Stimulated activated CD4-positive, alpha-beta T cell treated with anti-CD3 and anti-CD28 coated beads, Interleukin-15, amount 100 ng/mL, for 1 hour (primary cell): ENCODE measurements around the gene TNPO3.
"Not testable (repeated sequence)": the region's sequence is repeated elsewhere in the genome, so short reads cannot be mapped to it uniquely, and the experiment has no call there.

Experiments used
- DNase-seq, 2 donors: peaks; one replicate each; pipeline ENCODE4 v3.0.0-alpha.2; 2020; ENCODE audit warnings: low read depth in 1 of 2, low spot score in 1 of 2

The TNPO3 gene

DNA sequence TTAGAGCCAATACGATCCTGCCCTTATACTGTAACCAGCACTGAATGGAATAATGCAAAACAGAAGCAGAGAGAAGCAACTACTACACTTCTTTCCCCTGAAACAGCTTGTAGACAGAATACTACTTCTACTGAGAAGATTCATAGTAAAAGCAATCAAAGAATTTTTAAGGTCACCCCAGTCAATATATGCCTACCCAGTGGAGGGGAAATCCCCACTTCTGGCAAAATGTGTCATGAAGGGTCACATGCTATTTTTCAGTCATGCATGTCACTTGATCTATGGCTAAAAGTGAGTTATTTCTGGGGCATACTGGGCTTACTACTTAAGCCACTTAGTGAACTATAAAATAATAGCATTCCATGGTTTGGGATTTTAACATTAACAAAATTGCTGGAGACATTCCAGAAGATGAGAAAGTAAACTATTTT lies 91.6 kb downstream of the TNPO3 start:
- no peak for DNase-seq

GRCh38 chr7:128962899-128963298 lies 92.0 kb downstream of the TNPO3 start:
- DNase-seq = no peak

GRCh38 chr7:128961030-128961659 lies 93.8 kb downstream of the TNPO3 start:
- DNase-seq = no peak

DNA sequence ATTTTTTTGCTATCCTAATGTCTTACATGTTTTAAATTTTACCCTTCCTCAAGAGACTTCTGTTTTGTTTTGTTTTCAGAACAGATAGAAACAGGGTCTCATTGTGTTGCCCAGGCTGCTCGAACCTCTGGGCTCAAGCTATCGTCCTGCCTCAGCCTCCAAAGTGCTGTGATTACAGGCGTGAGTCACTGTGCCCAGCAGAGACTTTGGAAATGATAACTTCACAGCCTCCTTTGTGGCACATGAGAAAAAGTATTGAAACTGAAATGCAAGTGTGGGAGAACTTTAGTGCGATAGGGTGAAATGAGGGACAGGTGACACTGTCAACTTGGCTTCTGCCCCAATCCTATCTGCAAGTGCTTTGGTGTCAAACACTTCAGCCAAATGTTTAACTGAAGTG lies 95.6 kb downstream of the TNPO3 start:
- DNase-seq = no peak

GRCh38 chr7:128955981-128956380 lies 98.9 kb downstream of the TNPO3 start:
- no peak for DNase-seq

GRCh38 chr7:128954830-128955802 lies 99.8 kb downstream of the TNPO3 start:
- no peak for DNase-seq

- DNase-seq = no peak
These were observed 100.8 kb downstream of the TNPO3 start for GRCh38 chr7:128954150-128954549.

DNA sequence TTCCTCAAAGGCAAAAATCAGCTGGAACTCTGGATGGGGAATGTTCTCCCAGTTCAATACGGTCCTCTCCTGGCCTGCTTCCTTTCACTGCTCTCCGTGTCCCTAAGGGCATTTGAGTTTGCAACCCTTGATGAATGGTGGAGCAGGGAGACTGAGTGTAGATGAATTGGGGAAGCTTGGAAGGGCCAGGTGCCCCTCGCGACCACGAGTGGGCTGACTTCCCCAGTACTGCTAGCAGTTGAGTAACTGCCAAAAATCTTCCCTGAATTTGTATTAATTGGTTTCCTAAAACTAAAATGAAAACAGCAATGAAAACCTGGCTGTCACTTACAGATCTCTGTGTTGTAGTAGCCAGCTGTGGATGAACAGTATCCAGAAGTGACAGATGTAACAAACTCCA lies 103.6 kb downstream of the TNPO3 start:
- DNase-seq = no peak

GRCh38 chr7:128948976-128949760 lies 105.7 kb downstream of the TNPO3 start:
- no peak for DNase-seq

- no peak for DNase-seq
These were observed 106.5 kb downstream of the TNPO3 start for GRCh38 chr7:128948312-128948973.

- DNase-seq = no peak
These were observed 107.1 kb downstream of the TNPO3 start for GRCh38 chr7:128947854-128948253.

GRCh38 chr7:128946936-128947830 lies 107.7 kb downstream of the TNPO3 start:
- DNase-seq = no peak

DNA sequence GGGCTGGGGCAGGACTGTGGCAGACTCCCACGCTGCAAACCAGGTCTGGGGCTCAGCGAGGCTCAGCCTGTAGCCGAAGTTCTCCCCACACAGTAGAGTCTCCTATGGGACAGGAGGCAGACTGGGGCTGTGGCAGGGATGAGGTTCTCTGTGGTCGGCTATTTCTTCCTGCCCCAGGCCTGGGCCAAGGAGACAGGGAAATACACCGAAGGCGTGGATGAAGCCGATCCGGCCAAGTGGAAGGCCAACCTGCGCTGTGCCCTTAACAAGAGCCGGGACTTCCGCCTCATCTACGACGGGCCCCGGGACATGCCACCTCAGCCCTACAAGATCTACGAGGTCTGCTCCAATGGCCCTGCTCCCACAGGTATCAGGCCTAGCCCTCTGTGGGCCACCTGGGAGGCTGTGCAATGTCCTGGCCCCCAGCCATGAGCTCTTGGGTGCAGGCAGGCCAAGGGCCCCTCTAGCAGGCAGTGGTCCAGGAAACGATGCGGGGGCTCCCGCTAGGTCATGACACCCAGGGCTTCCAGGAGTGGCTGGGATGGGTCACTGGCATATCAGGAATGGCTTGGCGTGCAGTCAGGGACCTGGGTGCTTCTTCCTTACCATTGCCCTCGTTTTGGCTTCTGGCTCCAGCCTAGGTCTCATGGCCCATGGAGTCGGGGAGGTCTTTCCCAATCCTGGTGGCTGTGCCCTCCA lies 109.1 kb downstream of the TNPO3 start:
- DNase-seq = no peak

DNA sequence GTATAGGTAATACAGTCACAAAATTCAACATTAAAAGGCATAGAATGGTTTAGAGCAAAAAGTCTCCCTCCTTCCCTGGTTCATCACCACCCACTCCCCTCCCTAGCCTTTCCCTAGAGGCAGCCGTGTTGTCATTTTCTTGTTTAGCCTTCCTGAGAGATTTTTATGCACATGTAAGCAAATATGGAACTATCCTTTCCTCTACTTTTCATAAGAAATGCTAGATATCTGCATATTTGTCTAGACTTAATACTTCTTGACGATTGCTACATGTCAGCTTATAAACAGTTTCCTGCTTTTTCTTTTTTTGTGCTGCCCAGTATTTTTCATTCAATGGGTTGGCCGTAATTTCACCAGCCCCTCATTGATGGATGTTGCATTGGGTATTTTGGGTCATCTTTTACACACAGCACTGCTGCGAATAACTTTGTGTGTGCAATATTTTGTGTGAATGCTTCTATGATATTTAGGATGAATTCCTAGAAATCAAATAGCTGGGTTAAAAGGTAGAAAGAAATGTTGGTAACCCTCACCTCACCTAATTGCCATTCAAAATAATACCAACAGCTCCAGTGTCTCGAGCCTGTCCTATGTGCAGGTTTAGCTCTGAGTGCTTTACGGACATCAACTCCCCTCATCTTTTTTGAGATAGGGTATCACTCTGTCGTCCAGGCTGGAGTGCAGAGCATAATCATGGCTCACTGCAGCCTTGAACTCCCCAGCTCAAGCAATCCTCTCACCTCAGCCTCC lies 110.2 kb downstream of the TNPO3 start:
- DNase-seq = no peak

- DNase-seq = not testable (repeated sequence)
These were observed 111.7 kb downstream of the TNPO3 start for GRCh38 chr7:128943251-128943650.

DNA sequence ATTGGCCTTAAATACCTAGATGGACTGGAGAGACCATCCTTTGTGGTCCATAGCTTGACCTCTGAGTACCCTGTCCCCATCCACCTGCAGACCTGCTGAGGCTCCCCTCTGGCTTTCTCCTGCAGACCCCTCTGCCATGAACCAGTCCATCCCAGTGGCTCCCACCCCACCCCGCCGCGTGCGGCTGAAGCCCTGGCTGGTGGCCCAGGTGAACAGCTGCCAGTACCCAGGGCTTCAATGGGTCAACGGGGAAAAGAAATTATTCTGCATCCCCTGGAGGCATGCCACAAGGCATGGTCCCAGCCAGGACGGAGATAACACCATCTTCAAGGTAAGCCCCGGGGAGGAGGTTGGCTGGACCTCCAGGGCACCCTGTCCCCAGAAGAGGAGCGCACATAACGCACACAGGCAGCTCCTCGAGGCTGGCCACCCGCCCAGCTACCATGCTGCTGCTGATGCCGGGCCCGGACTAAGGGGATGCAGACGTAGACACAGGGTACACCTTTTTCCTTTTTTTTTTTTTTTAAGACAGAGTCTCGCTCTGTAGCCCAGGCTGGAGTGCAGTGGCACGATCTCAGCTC lies 112.9 kb downstream of the TNPO3 start:
- no peak for DNase-seq

DNA sequence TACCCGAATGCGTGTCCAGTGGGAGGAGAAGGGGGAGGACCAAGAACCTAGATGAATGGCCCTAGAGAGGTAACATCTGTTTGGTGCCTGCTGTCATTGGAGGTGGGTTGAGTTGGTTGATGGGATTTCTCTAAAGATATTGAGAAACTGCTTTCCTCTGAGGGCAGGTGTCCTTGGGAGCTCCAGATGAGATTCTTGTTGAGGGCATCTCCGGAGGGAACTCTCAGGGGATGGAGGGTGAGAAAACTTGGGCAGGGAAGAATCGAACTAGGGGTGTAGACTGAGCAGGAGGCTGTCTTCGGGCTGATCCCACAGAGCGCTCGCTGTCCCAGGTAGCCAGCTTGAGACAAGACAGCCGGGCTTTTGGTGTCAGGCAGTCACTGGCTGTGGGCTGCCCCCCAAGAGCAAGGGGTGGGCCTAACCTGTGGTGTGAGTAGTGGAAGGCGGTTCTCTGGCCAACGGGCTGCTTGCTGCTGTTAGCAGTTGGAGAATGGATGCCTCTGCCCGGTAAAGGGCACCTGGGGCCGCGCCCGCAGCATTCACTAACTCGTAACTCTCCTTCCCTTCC lies 113.5 kb downstream of the TNPO3 start:
- no peak for DNase-seq
